PC-3 (cell line): ENCODE data around the gene CLDN20. TPM values are rescaled to one million over a fixed set of nuclear protein-coding genes. Genes with fewer than 3 reads are reported as not detected.

ENCODE experiments used
- ATAC-seq: fragments of 200-7000 bp; cut with Tn5 transposase; 2 replicates; pipeline ENCODE4 v1.9.1; 2020; ENCODE audit warnings: mild to moderate bottlenecking, moderate library complexity
- BruUV-seq: library from RNA; stranded (reverse); fragments of 400-500 nt; replicated peaks from 2 replicates; lab custom pipeline; 2021; lab: Mats Ljungman, UMichigan
- CTCF ChIA-PET: fragments of 300-600 bp; sonication (Branson Sonifier 250); formaldehyde crosslinking; loops from one replicate; lab custom pipeline; 2022; ENCODE audit warnings: antibody characterized with exemption; lab: Charles Lee
- POLR2A ChIA-PET: fragments of 300-600 bp; sonication (Branson Sonifier 250); formaldehyde crosslinking; loops from one replicate; lab custom pipeline; 2022; ENCODE audit warnings: antibody characterized with exemption; ENCODE audit not compliant: unreplicated experiment; lab: Charles Lee
- DNase-seq: peaks from one replicate; pipeline ENCODE4 v3.0.0-alpha.2; 2015
- H2AFZ ChIP-seq: fragments of 300-600 bp; sonication (generic); 2 replicates; pipeline ENCODE4 v1.6.0; 2016; ENCODE audit warnings: antibody characterized with exemption, low read length
- H3F3A ChIP-seq: fragments of 300-600 bp; sonication (generic); one replicate; pipeline ENCODE4 v1.6.0; 2017; ENCODE audit warnings: antibody characterized with exemption, low read length, control low read depth, mild to moderate bottlenecking; ENCODE audit not compliant: unreplicated experiment
- H3K27ac ChIP-seq: fragments of 300-600 bp; sonication (generic); 2 replicates; pipeline ENCODE4 v1.5.1; 2016; ENCODE audit warnings: mild to moderate bottlenecking, low read length
- H3K27me3 ChIP-seq: fragments of 300-600 bp; sonication (generic); 2 replicates; pipeline ENCODE4 v1.6.1; 2016; ENCODE audit warnings: low read length, mixed read lengths
- H3K36me3 ChIP-seq: fragments of 300-600 bp; sonication (generic); 2 replicates; pipeline ENCODE4 v1.6.1; 2016; ENCODE audit warnings: low read depth, mixed run types, low read length, mixed read lengths
- H3K4me1 ChIP-seq: fragments of 300-600 bp; sonication (generic); 2 replicates; pipeline ENCODE4 v1.5.1; 2016; ENCODE audit warnings: low read length; ENCODE audit not compliant: insufficient read depth
- H3K4me2 ChIP-seq: fragments of 300-600 bp; sonication (generic); 2 replicates; pipeline ENCODE4 v1.6.0; 2016; ENCODE audit warnings: low read length
- H3K4me3 ChIP-seq: fragments of 300-600 bp; sonication (generic); 2 replicates; pipeline ENCODE4 v1.5.1; 2016; ENCODE audit warnings: mild to moderate bottlenecking, low read length, mixed read lengths
- H3K79me2 ChIP-seq: fragments of 300-600 bp; sonication (generic); 2 replicates; pipeline ENCODE4 v1.6.1; 2017; ENCODE audit warnings: low read length, mixed read lengths
- H3K9ac ChIP-seq: fragments of 300-600 bp; sonication (generic); 2 replicates; pipeline ENCODE4 v1.6.0; 2016; ENCODE audit warnings: mild to moderate bottlenecking, low read length
- H3K9me2 ChIP-seq: fragments of 300-600 bp; sonication (generic); replicated peaks from 2 replicates; pipeline ENCODE4 v1.6.1; 2016; ENCODE audit warnings: mixed run types, low read length, mixed read lengths
- H3K9me3 ChIP-seq: fragments of 300-600 bp; sonication (generic); 2 replicates; pipeline ENCODE4 v1.6.1; 2016; ENCODE audit warnings: low read length, mixed read lengths
- H4K20me1 ChIP-seq: fragments of 300-600 bp; sonication (generic); 2 replicates; pipeline ENCODE4 v1.6.1; 2016; ENCODE audit warnings: low read length, mixed read lengths
- EZH2 ChIP-seq: fragments of 300-600 bp; sonication (generic); IDR thresholded peaks from one replicate; pipeline ENCODE4 v1.6.1; 2017; ENCODE audit warnings: antibody characterized with exemption, mild to moderate bottlenecking, low read length; ENCODE audit not compliant: unreplicated experiment
- EZH2phosphoT487 ChIP-seq: fragments of 300-600 bp; sonication (generic); IDR thresholded peaks from 2 replicates; pipeline ENCODE4 v1.6.1; 2018; ENCODE audit warnings: mild to moderate bottlenecking, antibody characterized with exemption, low read length, borderline replicate concordance
- intact Hi-C: fragments of 100-400 bp; cut with micrococcal nuclease; formaldehyde crosslinking; loops from 2 replicates; pipeline ENCODE4 v1.9.0; 2023
- total RNA-seq: library from RNA; depleted of rRNA; stranded (reverse); fragments of >200 nt; gene quantifications from 2 replicates; pipeline ENCODE4 v1.2.3, GENCODE V29; 2014
- TF ChIP-seq, protein P1 (sequence below): fragments of 300-600 bp; sonication (generic); conservative IDR thresholded peaks from 2 replicates; pipeline ENCODE4 v1.5.1; 2017; ENCODE audit warnings: antibody characterized with exemption, low read depth, mild to moderate bottlenecking, low read length

The CLDN20 gene
- total RNA-seq, 1 experiment from 2014 or later = not detected

DNA sequence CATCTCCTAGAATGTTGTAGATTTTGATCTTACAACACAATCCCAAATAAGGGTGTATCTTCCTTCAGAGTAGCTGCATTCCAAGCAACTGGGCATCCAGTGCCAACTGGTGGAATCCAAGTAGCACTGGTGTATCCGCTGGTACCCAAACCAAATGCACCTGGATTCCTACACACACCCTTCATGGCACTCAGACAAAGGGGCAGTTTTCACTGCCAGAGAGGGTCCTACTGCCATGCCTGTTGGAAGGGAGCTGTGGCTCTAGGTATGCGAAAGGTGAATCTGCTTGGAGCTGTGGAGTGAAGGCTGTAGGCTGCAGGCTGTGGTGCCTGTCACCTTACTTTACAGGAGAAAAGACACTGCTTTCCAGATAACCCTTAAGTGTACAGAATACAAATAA, 17.0 kb upstream of the CLDN20 start:
- Histone ChIP-seq H3K27ac (no peak overlapping the region), H3K4me3 (no peak overlapping the region), H3K4me2 (no peak overlapping the region), H3K9ac (no peak overlapping the region), H3K27me3 (no peaks in the 10 kb centered on the region), H3K36me3 (no peaks in the 10 kb centered on the region), H4K20me1 (no peaks in the 10 kb centered on the region), H3K4me1 (no peaks in the 10 kb centered on the region), H3K9me3 (no peaks in the 10 kb centered on the region), H3F3A (no peaks in the 10 kb centered on the region), H3K9me2 (no peaks in the 10 kb centered on the region), H3K79me2 (no peaks in the 10 kb centered on the region), H2AFZ (no peak overlapping the region)
- ChIA-PET CTCF (no interaction called here), POLR2A (no interaction called here)
- DNase-seq (no peak), ATAC-seq (no peak)
- intact Hi-C loops = loop anchor here (5.0 kb wide), 1 partner anchor 380 kb away; no protein-coding TSS in a partner anchor
- no TSS peak for BruUV-seq
- TF ChIP-seq EZH2phosphoT487 (no peak), EZH2 (no peak)
- TF ChIP-seq, protein P1, sequence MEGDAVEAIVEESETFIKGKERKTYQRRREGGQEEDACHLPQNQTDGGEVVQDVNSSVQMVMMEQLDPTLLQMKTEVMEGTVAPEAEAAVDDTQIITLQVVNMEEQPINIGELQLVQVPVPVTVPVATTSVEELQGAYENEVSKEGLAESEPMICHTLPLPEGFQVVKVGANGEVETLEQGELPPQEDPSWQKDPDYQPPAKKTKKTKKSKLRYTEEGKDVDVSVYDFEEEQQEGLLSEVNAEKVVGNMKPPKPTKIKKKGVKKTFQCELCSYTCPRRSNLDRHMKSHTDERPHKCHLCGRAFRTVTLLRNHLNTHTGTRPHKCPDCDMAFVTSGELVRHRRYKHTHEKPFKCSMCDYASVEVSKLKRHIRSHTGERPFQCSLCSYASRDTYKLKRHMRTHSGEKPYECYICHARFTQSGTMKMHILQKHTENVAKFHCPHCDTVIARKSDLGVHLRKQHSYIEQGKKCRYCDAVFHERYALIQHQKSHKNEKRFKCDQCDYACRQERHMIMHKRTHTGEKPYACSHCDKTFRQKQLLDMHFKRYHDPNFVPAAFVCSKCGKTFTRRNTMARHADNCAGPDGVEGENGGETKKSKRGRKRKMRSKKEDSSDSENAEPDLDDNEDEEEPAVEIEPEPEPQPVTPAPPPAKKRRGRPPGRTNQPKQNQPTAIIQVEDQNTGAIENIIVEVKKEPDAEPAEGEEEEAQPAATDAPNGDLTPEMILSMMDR = no peak

DNA sequence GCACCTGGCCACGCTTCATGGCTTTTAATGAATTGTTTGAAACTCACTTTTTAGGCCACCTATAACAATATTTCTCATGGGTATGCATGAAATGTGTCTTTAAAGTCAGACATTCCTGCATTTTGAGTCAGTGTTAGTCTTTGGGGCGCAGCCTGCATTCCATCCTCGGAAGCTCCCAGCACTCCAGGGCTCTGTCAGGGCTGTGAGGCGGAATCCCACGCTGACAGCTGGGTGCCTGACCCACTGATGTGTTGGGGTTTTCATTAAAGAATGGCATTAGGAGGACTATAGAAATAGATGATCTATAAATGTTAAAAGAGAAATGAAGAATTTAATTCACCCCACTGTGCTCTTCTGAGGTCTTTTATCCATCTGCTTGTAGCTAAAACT, 16.2 kb upstream of the CLDN20 start:
- no peak overlapping the region for H3K4me2 ChIP-seq
- TF ChIP-seq EZH2phosphoT487 (no peak), EZH2 (no peak)
- TF ChIP-seq, protein P1 = no peak
- no TSS peak for BruUV-seq
- H3K27me3 ChIP-seq = no peaks in the 10 kb centered on the region
- ChIA-PET CTCF (no interaction called here), POLR2A (no interaction called here)
- no peaks in the 10 kb centered on the region for H3K9me3 ChIP-seq
- H3K4me3 ChIP-seq = no peak overlapping the region
- H4K20me1 ChIP-seq = no peaks in the 10 kb centered on the region
- no peak overlapping the region for H3K27ac ChIP-seq
- no peaks in the 10 kb centered on the region for H3K36me3 ChIP-seq
- intact Hi-C loops = loop anchor here (1.0 to 5.0 kb wide), 3 partner anchors 70 to 380 kb away; no protein-coding TSS in a partner anchor
- H3F3A ChIP-seq = no peaks in the 10 kb centered on the region
- ATAC-seq (no peak), DNase-seq (no peak)
- H2AFZ ChIP-seq = no peak overlapping the region
- no peaks in the 10 kb centered on the region for H3K79me2 ChIP-seq
- no peaks in the 10 kb centered on the region for H3K9me2 ChIP-seq
- no peaks in the 10 kb centered on the region for H3K4me1 ChIP-seq
- no peak overlapping the region for H3K9ac ChIP-seq
